Activated gamma-delta T cell treated with anti-CD3 and anti-CD28 coated beads, Interleukin-2, amount 50 U/mL, for 16 hours (primary cell): Measurements from ENCODE around the gene WDR72.
"Not testable (repeated sequence)": the region's sequence is repeated elsewhere in the genome, so short reads cannot be mapped to it uniquely, and the experiment has no call there.

Experiments
- DNase-seq: peaks from one replicate; pipeline ENCODE4 v3.0.0-alpha.2; 2020; ENCODE audit warnings: low read depth

Gene WDR72

GRCh38 chr15:53759411-53759931, at the start of gene WDR72:
WDR72 (minus strand) TSS chr15:53759663; CDS start chr15:53733149, 26,514 bp downstream.
- no peak for DNase-seq

- no peak for DNase-seq
These were observed 48.7 kb upstream of the WDR72 start for GRCh38 chr15:53808058-53808706.

- DNase-seq: no peak
These were observed 48.0 kb upstream of the WDR72 start for GRCh38 chr15:53807501-53807900.

- no peak for DNase-seq
These were observed 43.2 kb upstream of the WDR72 start for GRCh38 chr15:53802672-53803071.

GRCh38 chr15:53791581-53791980, 32.1 kb upstream of the WDR72 start:
- no peak for DNase-seq

GRCh38 chr15:53789654-53790375, 30.4 kb upstream of the WDR72 start:
- DNase-seq: no peak

GRCh38 chr15:53786401-53786800, 26.9 kb upstream of the WDR72 start:
- no peak for DNase-seq

GRCh38 chr15:53785241-53785640, 25.8 kb upstream of the WDR72 start:
- DNase-seq: not testable (repeated sequence)

GRCh38 chr15:53762916-53763315, 3.5 kb upstream of the WDR72 start:
- no peak for DNase-seq

GRCh38 chr15:53758412-53758811, 1.1 kb downstream of the WDR72 start:
- no peak for DNase-seq

GRCh38 chr15:53757906-53758305, 1.6 kb downstream of the WDR72 start:
- no peak for DNase-seq

GRCh38 chr15:53753813-53754212, 5.7 kb downstream of the WDR72 start:
- no peak for DNase-seq

- no peak for DNase-seq
These were observed 7.1 kb downstream of the WDR72 start for GRCh38 chr15:53752406-53752805.

GRCh38 chr15:53747501-53748068, 11.9 kb downstream of the WDR72 start:
- no peak for DNase-seq

- no peak for DNase-seq
These were observed 13.4 kb downstream of the WDR72 start for GRCh38 chr15:53746101-53746500.

- DNase-seq: no peak
These were observed 19.8 kb downstream of the WDR72 start for GRCh38 chr15:53739651-53740050.

- DNase-seq: no peak
These were observed 20.3 kb downstream of the WDR72 start for GRCh38 chr15:53739187-53739586.

- DNase-seq: no peak
These were observed 38.0 kb downstream of the WDR72 start for GRCh38 chr15:53721334-53722087.

- DNase-seq: no peak
These were observed 42.3 kb downstream of the WDR72 start for GRCh38 chr15:53716909-53717876.

GRCh38 chr15:53713218-53713617, 46.2 kb downstream of the WDR72 start:
- no peak for DNase-seq

GRCh38 chr15:53710906-53711305, 48.6 kb downstream of the WDR72 start:
- DNase-seq: no peak
